Caki2 (cell line): ENCODE measurements around the gene ASTL. TPM values are rescaled to one million over a fixed set of nuclear protein-coding genes. Genes with fewer than 3 reads are reported as not detected.
"Not testable (repeated sequence)": the region's sequence is repeated elsewhere in the genome, so short reads cannot be mapped to it uniquely, and the experiment has no call there.

Source experiments
- DNase-seq: peaks from one replicate; pipeline ENCODE4 v3.0.0-alpha.2; 2015; ENCODE audit warnings: low read depth
- in situ Hi-C: cut with HindIII; loops from 2 replicates; pipeline ENCODE4 v1.10.0; 2016; ENCODE audit warnings: low sequenced_read_pairs, low pct_unique_long_range_greater_than_20kb, mixed read lengths
- total RNA-seq: library from RNA; depleted of rRNA; stranded (reverse); fragments of >200 nt; shearing (Covaris generic); gene quantifications from 2 replicates; pipeline ENCODE4 v1.2.3, GENCODE V29; 2014; ENCODE audit warnings: low replicate concordance

Gene ASTL
- total RNA-seq, 1 experiment from 2014 or later = not detected

GRCh38 chr2:96095116-96095636 is 43.1 kb downstream of the ASTL start:
- DNase-seq = no peak
- in situ Hi-C loops = no loop called here

- in situ Hi-C loops = no loop called here
- DNase-seq = no peak
These were observed 44.8 kb downstream of the ASTL start for GRCh38 chr2:96093528-96093927.

GRCh38 chr2:96092951-96093350 is 45.4 kb downstream of the ASTL start:
- in situ Hi-C loops = no loop called here

GRCh38 chr2:96092573-96092877 is 45.8 kb downstream of the ASTL start:
- no peak for DNase-seq
- in situ Hi-C loops = no loop called here

More at GRCh38 chr2:96092951-96093350, 45.4 kb downstream of the ASTL start:
- DNase-seq = no peak

GRCh38 chr2:96091711-96092572 is 46.4 kb downstream of the ASTL start:
- in situ Hi-C loops = no loop called here

GRCh38 chr2:96091141-96091710 is 47.1 kb downstream of the ASTL start:
- DNase-seq = no peak
- in situ Hi-C loops = no loop called here

More at GRCh38 chr2:96091711-96092572, 46.4 kb downstream of the ASTL start:
- no peak for DNase-seq

- in situ Hi-C loops = no loop called here
- no peak for DNase-seq
These were observed 47.9 kb downstream of the ASTL start for GRCh38 chr2:96090196-96090926.

GRCh38 chr2:96089356-96090195 is 48.7 kb downstream of the ASTL start:
- DNase-seq = no peak
- in situ Hi-C loops = no loop called here

- in situ Hi-C loops = no loop called here
- DNase-seq = no peak
These were observed 49.7 kb downstream of the ASTL start for GRCh38 chr2:96088340-96089335.

GRCh38 chr2:96087130-96087529 is 51.2 kb downstream of the ASTL start:
- no peak for DNase-seq
- in situ Hi-C loops = no loop called here

- no peak for DNase-seq
- in situ Hi-C loops = no loop called here
These were observed 52.6 kb downstream of the ASTL start for GRCh38 chr2:96085541-96086355.

GRCh38 chr2:96084858-96085518 is 53.3 kb downstream of the ASTL start:
- DNase-seq, in situ Hi-C loops: not testable (repeated sequence)

- DNase-seq = no peak
- in situ Hi-C loops = no loop called here
These were observed 54.1 kb downstream of the ASTL start for GRCh38 chr2:96083989-96084857.

GRCh38 chr2:96083064-96083939 is 55.0 kb downstream of the ASTL start:
- in situ Hi-C loops = no loop called here
- DNase-seq = no peak
